Glomerular endothelial cell (primary cell): ENCODE results near the gene C18orf63. TPM values are rescaled to one million over a fixed set of nuclear protein-coding genes. Genes with fewer than 3 reads are reported as not detected.
"Not testable (repeated sequence)": the region's sequence is repeated elsewhere in the genome, so short reads cannot be mapped to it uniquely, and the experiment has no call there.

ENCODE experiments used
- DNase-seq: peaks from one replicate; pipeline ENCODE4 v3.0.0-alpha.2; 2011; ENCODE audit warnings: low read depth, low spot score; ENCODE audit errors: extremely low read depth
- total RNA-seq: library from RNA; depleted of rRNA; stranded (reverse); fragments of >200 nt; gene quantifications from 2 replicates; pipeline ENCODE4 v1.2.3, GENCODE V29; 2015

The C18orf63 gene
- not detected in 2 replicates for total RNA-seq

DNA sequence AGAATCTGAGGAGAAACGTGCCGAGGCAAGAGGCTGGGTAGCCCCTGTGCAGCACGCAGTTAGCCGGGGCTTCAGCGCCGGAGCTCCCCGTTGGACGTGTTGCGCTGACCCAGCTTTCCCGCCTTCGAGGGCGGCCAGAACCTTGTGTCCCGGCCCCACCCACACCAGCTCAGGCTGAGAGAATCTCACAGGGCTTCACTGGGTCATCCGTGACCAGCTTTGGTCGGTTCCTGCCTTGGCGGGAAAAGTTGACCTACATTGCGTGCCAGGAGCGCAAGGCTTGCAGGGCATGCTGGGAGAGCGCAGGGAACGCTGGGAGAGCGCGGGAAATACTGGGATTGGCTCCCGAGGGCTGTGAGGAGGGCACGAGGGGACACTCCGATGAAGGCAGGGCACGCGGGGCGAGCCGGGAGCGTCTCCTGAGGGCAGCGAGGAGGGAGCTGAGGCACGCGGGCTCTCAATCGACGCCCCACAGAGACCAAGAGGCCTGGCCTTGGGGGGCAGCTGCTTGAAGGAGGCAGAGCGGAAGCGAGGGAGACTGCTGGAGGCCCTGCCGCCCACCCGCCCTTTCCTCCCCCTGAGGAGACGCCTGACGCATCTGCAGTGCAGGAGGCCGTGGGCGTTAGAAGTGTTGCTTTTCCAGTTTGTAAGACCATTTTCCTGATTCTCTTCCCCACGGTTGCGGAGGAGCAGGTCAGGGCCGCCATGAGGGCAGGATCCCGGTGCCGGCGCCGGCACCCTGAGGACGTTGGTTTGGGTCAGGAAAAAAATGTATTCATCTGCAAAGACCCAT is at the start of gene C18orf63:
TSS of gene C18orf63 (plus strand) at position 376 of the 793 bp plus-strand sequence. CDS start 2,027 bp downstream, outside the sequence.
- no peak for DNase-seq

DNA sequence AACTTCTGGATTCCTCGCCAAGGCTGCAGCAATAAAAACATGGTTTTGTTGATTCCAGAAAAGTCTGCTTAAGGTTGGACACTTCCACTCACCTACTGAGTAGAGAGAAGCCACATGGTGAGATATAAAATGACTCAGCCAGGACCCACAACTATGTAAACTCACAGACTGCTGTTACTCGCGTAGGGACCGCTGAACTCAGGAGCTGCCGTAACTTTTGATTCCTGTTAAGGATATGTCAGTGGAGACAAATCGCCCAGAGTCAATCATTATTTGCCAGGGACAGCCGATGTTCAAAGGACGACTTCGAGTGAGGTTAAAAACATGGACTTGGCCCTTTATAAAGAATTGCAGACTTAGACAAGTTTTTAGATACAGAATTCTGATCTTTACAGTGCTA is 49.5 kb upstream of the C18orf63 start:
- DNase-seq: no peak

DNA sequence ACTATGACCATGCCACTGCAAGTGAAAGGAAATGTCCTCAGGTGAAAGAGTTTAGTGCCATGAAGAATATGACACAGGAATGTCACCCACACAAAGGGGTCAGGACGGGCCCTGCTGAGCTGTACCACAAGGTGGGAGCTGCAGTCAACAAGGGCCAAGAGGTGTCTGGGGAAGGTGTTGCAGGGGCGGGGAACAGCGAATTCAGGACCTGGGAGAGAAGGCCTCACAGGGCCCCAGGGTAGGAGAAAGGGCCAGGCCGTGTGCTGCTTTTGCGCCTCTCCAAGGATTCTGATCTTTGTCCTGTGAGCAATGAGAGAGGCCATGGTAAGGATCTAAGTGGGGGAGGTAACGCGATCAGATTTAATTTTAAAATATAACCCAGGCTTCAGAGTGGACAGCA is 47.5 kb upstream of the C18orf63 start:
- DNase-seq: no peak

DNA sequence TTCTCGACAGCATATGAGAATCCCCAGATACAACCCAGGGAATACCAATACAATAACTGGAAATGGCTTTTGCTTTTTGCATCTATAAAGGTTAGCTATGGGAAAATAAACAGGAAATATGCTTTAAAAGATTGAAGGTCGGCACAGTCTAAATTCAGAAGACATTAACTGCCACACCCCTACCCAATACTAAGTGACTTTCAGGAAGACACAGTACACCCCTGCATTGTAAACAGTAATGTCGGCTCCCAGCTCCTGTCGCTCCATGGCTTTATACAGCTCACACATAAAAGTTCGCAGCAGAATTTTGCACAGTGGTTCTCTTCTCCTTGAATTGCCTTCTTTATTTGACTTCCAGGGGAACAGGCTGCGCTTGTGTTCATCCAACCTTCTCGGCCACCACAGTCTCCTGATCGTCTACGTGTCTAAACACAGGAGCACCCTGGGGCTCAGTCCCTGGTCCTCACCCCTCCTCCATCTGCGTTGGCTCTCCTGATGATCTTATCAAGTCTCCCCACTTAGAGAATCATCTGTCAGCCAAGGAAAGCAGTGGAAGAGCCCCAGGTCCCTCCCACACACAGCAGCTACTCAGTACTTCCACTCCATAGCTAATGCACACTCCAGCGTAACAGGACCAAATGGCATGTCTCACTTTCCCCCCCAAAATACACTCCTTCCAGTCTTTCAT is 46.6 kb upstream of the C18orf63 start:
- no peak for DNase-seq

DNA sequence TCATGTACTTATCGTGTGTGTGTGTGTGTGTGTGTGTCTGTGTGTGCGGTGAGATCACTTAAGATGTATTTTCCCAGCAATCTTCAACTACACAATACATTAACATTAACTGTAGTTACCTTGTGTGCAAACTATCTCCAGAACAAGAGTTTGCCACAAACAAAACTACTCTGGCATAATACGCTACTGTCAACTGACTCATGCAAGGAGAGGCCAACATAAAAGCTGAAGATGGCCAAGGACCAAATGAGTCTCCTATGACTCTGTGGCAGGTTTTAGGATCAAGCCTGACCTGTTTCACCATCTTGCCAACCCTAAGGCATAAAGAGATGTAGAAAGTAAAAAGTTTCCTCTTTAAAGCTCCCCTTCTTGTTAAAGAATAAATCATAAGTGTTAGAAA is 44.0 kb upstream of the C18orf63 start:
- no peak for DNase-seq

DNA sequence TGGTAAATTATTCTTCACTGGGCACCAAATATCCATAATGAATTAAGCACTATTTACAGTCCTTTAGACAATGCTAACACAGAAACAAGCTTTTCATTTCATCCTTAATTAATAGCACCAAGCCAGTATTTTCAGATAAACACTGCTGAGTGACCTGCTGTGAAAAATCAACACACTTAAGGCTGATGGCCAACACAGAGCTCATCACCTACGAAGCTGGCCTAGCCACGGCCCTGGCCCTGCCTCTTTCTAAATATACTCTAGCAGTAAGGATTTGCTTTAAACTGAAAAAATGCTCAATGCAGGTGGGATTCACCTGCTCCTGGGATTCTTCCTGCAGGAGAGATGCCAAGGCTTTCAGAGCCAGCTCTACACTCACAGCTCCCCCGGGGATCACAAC is 42.2 kb upstream of the C18orf63 start:
- DNase-seq: no peak

DNA sequence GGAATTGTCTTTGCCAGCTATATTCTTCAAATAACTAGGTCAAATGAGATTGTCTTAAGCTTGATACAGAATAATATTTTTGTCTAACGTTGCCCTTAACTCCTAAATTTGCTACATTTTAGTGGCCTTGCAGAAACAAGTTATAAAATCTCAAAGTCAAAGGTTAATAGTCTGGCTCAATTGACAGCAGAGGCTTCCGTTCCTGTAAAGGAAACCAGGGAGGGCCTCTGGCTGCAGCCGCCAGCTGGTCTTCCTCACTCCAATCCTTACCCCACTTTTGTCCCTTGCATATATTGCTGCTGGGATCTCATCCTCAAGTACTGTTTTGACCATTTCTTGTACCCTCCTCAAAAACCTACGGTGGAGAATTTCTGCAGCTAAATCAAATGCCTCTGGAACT is 40.9 kb upstream of the C18orf63 start:
- no peak for DNase-seq

DNA sequence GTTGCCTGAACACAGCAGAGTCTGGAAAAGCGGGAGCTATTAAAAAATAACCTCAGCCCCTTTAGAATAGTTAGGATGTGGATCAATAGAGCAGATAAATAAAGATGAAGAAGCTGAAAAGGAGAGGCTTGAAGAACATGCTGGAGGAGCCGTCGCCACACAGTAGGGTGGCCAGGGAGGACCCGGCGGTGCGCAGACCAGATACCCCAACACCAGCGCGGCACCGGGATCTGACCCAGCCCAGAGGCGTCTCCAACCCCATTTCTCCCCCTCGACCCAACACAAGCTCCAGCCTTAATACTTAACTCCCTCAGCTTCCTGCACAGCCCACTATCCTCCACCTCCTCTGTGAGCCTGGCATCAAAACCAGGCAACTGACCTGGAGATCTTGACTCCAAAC is 39.9 kb upstream of the C18orf63 start:
- DNase-seq: no peak

DNA sequence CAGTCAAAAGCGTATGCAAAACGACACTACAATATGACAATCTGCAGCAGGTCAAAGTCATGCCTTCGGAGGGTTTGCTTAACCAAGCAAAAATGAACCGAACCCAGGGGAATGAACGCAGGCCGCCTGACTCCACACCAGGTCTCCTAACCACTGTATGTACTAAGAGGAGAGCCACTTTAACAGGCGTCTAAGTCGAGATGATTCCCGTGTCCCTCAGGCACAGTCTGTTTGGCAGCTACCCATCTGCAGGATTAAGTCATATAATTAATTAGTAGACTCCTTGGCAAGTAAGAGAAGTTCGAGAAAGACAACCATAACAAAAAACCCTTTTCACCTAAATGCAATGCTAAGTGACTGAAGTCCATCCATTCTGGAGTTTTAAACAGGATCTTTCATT is 39.0 kb upstream of the C18orf63 start:
- no peak for DNase-seq

DNA sequence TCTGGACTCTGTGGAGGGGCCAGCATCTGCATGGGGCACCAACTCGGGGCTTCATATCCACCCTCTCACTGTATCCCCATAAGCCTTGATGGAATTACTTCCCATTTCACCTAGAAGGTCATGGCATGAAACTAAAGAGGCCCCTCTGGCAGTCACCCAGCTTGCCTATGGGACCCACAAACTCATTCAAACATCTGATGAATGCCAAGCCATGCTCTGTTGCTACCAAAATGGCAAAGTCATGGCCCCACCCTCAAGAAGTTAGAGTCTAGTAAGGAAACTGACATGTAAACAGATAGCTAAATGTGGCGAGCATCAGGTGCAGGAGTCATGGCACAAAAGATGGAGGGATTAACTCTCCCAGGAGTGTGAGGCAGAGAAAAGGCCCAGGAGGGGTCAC is 38.3 kb upstream of the C18orf63 start:
- no peak for DNase-seq

DNA sequence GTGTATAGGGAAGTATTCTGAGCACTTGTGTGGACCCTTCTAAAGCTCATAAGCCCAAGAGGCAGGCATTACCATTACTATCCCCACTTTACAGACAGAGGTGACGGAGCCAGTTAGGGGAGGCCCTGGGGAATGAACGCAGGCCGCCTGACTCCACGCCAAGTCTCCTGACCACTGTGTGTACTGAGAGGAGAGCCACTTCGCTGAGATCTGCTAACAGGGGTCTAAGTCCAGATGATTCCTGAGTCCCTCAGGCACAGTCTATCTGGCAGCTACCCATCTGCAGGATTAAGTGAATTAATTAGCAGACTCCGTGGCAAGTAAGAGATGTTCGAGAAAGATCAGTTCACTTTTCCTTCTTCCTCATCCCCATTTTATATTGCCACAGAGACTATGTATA is 37.6 kb upstream of the C18orf63 start:
- DNase-seq: no peak

DNA sequence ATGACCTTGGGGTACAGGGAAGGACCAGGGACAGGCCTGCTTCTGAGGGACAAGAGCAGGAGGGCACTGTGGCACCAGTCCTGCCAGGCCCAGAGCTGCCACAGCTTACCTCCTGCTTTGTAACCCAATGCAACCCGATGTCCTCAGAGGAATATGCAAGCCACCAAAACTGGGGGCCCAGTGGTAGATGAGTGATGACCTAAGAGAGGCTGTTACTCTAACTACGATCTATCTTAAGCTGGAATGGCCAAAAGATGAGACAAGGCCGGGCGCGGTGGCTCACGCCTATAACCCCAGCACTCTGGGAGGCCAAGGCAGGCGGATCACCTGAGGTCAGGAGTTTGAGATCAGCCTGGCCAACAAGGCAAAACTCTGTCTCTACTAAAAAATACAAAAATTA is 36.7 kb upstream of the C18orf63 start:
- no peak for DNase-seq

DNA sequence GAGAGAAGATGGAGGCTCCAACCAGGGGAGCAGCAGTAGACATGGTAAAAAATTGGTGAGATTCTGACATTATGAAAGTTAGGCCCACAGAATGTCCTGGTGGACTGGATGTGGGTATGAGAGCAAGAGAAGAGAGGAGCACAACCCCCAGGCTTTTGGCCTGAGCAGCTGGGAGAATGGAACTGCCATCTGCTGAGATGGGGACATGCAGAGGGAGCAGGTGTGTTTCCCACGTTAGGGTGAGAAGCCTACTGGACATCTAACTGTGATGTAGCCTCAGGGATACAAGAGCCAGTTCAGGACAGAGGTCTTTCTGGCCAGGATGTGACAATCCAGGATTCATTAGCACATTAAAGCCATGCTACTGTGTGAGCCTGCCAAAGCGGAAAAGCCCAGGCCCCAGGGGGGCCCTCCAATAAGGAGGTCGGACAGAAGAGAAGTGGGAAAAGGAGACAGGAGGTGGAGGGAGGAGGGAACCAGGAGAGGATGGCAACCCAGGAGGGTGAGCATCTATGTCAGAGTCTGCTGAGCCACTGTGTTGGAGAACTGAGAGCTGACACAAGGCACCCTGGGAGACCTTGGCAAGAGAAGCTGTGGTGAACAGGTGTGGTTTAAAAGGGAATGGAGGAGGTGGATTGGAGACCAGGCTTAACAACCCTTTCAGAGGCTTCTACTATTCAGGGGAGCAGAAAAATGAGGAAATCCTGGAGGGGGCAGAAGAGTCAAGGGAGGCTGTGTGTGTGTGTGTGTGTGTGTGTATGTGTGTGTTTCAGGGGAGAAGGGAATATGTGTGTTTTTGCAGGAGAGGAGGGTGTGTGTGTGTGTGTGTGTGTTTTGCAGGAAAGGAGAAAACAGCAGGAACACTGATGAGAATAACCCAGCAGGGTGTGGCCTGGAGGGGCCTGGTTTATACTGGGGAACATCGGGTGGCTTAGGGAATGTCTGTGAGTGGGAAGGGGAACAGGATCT is 34.3 kb upstream of the C18orf63 start:
- no peak for DNase-seq

DNA sequence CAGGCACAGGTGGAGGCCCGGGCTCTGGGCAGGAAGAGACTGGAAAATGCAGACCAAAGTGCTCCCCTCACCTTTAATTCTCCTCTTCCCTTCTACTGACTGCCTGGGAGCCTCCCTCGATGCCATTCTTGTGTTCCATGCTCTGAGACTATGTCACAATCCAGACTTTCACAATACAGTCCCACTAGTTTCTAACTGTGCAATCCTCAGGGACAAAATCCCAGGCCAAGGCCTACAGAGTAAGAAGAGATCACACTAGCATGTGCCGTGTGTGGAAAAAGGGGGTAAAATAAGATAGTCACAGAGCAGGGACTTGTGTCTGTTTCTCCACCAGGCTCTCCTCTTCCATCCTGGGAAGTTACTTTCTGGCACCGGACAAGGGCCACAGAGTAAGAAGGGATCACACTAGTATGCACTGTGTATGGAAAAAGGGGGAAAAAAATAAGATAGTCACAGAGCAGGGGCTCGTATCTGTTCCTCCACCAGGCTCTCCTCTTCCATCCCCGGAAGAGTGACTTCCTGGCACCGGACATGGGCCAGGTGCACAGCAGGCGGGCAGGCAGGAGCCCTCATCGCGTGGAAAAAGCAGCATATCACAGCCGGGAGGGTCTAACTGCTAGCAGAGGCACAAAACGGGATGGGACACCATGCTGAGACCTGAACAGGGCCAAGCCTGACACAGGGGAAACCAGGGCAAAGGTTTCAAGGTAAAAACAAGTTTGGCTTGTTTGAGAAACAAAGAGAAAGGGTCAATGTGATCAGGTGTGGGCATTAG is 33.5 kb upstream of the C18orf63 start:
- no peak for DNase-seq

DNA sequence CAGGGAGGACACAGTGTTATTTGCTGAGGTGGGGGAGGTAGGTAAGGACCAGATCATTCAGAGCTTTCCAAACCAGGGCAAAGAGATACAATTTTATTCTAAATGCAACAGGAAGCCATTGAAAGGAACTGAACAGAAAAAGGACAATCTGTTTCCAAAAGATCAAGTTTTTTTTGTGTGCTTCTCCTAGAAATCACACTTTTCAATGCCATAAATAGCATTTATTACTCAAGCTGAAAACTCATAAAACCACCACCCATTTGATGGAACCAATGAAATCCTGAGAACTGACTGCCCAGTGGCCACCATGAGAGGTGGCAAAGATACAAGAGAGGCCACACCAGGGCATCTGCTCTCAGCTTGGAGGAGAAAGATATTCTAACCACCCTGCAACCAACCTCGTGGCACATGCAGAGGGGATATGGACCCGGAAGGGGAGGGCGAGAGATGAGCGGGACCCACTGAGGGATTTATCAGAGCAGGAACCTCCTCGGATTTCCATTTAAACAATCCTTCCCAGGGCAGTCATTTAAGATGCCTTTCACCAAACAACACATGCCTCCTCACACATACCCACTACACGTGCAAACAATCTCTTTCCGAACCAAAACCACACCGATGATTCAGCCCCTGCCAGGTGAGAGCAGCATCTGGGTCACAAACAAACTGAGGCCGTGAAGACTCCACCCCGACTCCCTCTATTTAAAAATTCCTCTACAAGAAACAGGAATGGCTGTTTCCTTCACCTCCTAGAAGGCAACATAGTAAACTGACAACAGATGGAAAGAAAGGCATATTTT is 32.7 kb upstream of the C18orf63 start:
- no peak for DNase-seq

DNA sequence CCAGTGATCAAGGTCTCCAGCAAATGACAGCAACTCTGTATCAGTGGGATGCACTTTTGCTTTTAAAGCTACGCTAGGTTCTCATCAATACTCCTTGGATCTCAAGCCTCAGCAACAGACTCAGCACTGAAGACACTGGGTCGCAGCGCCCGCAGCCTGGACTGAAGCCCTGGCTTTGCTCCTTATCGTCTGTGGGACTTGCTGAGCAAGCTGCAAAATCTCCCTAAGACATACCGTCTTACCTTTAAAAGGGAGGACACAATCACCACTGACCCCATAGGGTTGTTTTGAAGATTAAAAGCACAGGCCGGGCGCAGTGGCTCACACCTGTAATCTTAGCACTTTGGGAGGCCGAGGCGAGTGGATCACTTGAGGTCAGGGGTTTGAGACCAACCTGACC is 32.0 kb upstream of the C18orf63 start:
- no peak for DNase-seq

DNA sequence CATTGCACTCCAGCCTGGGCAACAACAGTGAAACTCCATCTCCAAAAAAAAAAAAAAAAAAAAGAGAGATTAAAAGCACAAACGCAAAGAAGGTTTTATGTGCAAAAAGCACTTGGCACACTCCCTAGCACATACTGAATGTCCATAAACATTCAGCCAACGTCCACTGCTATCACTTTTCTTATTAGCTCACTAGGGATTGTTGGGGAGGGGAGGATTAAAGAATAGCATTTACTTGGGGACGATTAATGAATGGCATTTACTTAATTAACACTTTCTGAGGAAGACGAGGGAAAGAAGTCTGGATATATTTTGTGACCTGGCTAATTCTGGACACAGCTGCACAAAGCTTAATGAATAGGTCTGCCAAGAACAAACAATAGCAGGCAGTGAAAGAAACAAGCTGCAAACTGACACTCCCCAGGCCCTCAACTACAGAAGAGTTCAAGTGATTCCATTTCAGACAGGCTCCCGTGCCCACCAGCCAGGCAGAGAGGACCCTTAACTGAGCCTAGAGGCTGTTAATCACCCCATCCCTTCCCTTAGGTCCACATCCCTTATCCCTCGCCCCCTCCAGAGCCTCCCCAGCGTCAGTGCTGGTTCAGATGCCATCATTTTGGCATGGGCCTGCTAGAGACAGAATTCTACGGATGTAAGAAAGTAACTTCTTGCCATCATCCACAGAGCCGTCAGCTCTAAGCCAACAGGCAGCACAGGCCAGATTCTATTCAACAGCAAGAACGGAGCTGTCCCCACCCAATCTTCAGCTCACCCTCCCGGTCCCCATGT is 31.3 kb upstream of the C18orf63 start:
- no peak for DNase-seq

DNA sequence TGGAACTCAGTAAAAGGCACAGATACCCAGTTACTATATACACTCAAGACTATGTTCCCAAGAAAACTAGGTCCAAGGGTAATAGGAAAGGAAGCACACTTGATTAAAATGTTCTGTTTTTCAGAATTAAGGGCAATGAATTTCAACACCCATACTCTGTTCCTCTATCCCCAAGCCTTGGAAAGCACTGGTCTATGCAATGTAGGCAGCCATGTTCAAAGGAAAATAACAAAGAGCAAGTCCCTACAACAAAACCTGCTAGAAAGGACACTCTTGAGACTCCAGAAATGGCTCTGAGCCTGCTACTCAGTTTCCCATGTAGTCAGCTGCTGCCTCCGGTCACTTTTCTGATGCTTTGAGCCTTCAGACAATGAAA is 30.7 kb upstream of the C18orf63 start:
- no peak for DNase-seq

DNA sequence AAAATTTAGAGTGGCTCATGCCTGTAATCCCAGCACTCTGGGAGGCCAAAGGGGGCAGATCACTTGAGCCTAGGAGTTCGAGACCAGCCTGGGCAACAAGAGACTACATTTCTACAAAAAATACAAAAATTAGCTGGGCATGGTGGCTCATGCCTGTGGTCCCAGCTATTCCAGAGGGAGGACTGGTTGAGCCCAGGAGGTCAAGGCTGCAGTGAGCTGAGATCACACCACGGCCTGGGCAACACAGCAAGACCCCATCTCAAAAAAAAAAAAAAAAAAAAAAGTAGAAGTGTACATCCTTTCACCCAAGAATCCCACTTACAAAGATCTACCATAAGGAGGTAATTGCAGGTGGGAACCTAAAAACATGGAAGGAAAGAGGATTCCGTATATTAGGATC is 30.1 kb upstream of the C18orf63 start:
- DNase-seq: not testable (repeated sequence)
